Measurements from ENCODE around the gene ABCB8.

ABCB8 gene

GRCh38 chr7:151028131-151028947 lies at the start of gene ABCB8:
Gene ABCB8 (plus strand): TSS chr7:151028450. CDS start chr7:151028516, 66 bp downstream.
- peak; percentile 99 to 100 for DNase-seq

- DNase-seq: no peak
Observed at GRCh38 chr7:150979713-150980390, 48.4 kb upstream of the ABCB8 start.

- DNase-seq: no peak
Observed at GRCh38 chr7:150980663-150981062, 47.6 kb upstream of the ABCB8 start.

GRCh38 chr7:150981644-150982043 lies 46.6 kb upstream of the ABCB8 start:
- no peak for DNase-seq

GRCh38 chr7:150982351-150982750 lies 45.9 kb upstream of the ABCB8 start:
- DNase-seq: no peak

GRCh38 chr7:150983893-150984368 lies 44.3 kb upstream of the ABCB8 start:
- no peak for DNase-seq

- peak; percentile 76 to 80 for DNase-seq
Observed at GRCh38 chr7:150986099-150986512, 42.1 kb upstream of the ABCB8 start.

GRCh38 chr7:150986556-150986955 lies 41.7 kb upstream of the ABCB8 start:
- no peak for DNase-seq

- DNase-seq: peak; percentile 86 to 89
Observed at GRCh38 chr7:150988230-150989226, 39.7 kb upstream of the ABCB8 start.

- no peak for DNase-seq
Observed at GRCh38 chr7:150989456-150989855, 38.8 kb upstream of the ABCB8 start.

GRCh38 chr7:150990416-150991186 lies 37.6 kb upstream of the ABCB8 start, which contains the start of gene NOS3:
Gene NOS3 (plus strand): TSS chr7:150991017. CDS start chr7:150993804, 2,787 bp downstream.
- no peak for DNase-seq

- no peak for DNase-seq
Observed at GRCh38 chr7:150992051-150992640, 36.1 kb upstream of the ABCB8 start.

GRCh38 chr7:150992833-150993302 lies 35.4 kb upstream of the ABCB8 start:
- DNase-seq: peak in 1 of 2 experiments; percentile 29

- DNase-seq: no peak
Observed at GRCh38 chr7:150993511-150993910, 34.7 kb upstream of the ABCB8 start.

GRCh38 chr7:150994141-150994837 lies 34.0 kb upstream of the ABCB8 start:
- DNase-seq: no peak

- DNase-seq: no peak
Observed at GRCh38 chr7:150994838-150995510, 33.3 kb upstream of the ABCB8 start.

GRCh38 chr7:150996376-150997074 lies 31.7 kb upstream of the ABCB8 start:
- DNase-seq: no peak

GRCh38 chr7:150997075-150997511 lies 31.2 kb upstream of the ABCB8 start:
- DNase-seq: no peak

- no peak for DNase-seq
Observed at GRCh38 chr7:150997817-150998216, 30.4 kb upstream of the ABCB8 start.
